ENCODE measurements around the gene YBX1.
"Not testable (repeated sequence)": the region's sequence is repeated elsewhere in the genome, so short reads cannot be mapped to it uniquely, and the experiment has no call there.

The YBX1 gene

GRCh38 chr1:42748461-42749410 lies 66.5 kb downstream of the YBX1 start:
- H3K27ac ChIP-seq, result no peak overlapping the region
- TF ChIP-seq CTCF (IDR thresholded peaks at IDR 0.05; ENCODE audit: low read depth, low read length), result no peak
- H3K9me3 ChIP-seq (ENCODE audit: severe bottlenecking), result no peaks in the 10 kb centered on the region
- peaks cover 56% of the 10 kb centered on the region for H3K36me3 ChIP-seq
- H3K4me3 ChIP-seq (ENCODE audit: low read depth, low read length), result no peak overlapping the region
- DNase-seq, result no peak
- H3K27me3 ChIP-seq (ENCODE audit: insufficient read depth, low read depth, severe bottlenecking), result no peaks in the 10 kb centered on the region

GRCh38 chr1:42750041-42750440 lies 67.8 kb downstream of the YBX1 start:
- Histone ChIP-seq H3K27ac (no peak overlapping the region), H3K36me3 (peaks cover 68% of the 10 kb centered on the region)

GRCh38 chr1:42751511-42752070 lies 69.4 kb downstream of the YBX1 start:
- DNase-seq, result not testable (repeated sequence)
- peaks cover 72% of the 10 kb centered on the region for H3K36me3 ChIP-seq

More at GRCh38 chr1:42750041-42750440, 67.8 kb downstream of the YBX1 start:
- TF ChIP-seq CTCF (IDR thresholded peaks at IDR 0.05; ENCODE audit: low read depth, low read length), result no peak
- no peaks in the 10 kb centered on the region for H3K27me3 ChIP-seq (ENCODE audit: insufficient read depth, low read depth, severe bottlenecking)
- no peaks in the 10 kb centered on the region for H3K9me3 ChIP-seq (ENCODE audit: severe bottlenecking)
- DNase-seq, result no peak
- H3K4me3 ChIP-seq (ENCODE audit: low read depth, low read length), result no peak overlapping the region

GRCh38 chr1:42752284-42752683 lies 70.1 kb downstream of the YBX1 start:
- Histone ChIP-seq H3K36me3 (peaks cover 69% of the 10 kb centered on the region), H3K27me3 (ENCODE audit: insufficient read depth, low read depth, severe bottlenecking) (no peaks in the 10 kb centered on the region), H3K9me3 (ENCODE audit: severe bottlenecking) (no peaks in the 10 kb centered on the region), H3K4me3 (ENCODE audit: low read depth, low read length) (no peak overlapping the region), H3K27ac (peak overlapping the region; percentile 61)
- no peak for DNase-seq
- no peak for TF ChIP-seq CTCF (IDR thresholded peaks at IDR 0.05; ENCODE audit: low read depth, low read length)

More at GRCh38 chr1:42751511-42752070, 69.4 kb downstream of the YBX1 start:
- not testable (repeated sequence) for H3K9me3 ChIP-seq (ENCODE audit: severe bottlenecking); H3K4me3 ChIP-seq (ENCODE audit: low read depth, low read length); H3K27me3 ChIP-seq (ENCODE audit: insufficient read depth, low read depth, severe bottlenecking)
- H3K27ac ChIP-seq, result peak overlapping the region; percentile 61

GRCh38 chr1:42753070-42753469 lies 70.9 kb downstream of the YBX1 start:
- H3K4me3 ChIP-seq (ENCODE audit: low read depth, low read length), result no peak overlapping the region
- DNase-seq, result no peak
- TF ChIP-seq CTCF (IDR thresholded peaks at IDR 0.05; ENCODE audit: low read depth, low read length), result no peak
- H3K27me3 ChIP-seq (ENCODE audit: insufficient read depth, low read depth, severe bottlenecking), result no peaks in the 10 kb centered on the region
- H3K36me3 ChIP-seq, result peaks cover 69% of the 10 kb centered on the region
- no peaks in the 10 kb centered on the region for H3K9me3 ChIP-seq (ENCODE audit: severe bottlenecking)
- H3K27ac ChIP-seq, result no peak overlapping the region
